ENCODE measurements around the gene FBXO41. TPM values are rescaled to one million over a fixed set of nuclear protein-coding genes. Genes with fewer than 3 reads are reported as not detected.

FBXO41 gene
- total and polyA plus RNA-seq, 9 of the 15 experiments (the other 6 are each of a cell fraction or from before 2014, with no cell fraction given), result 0.21 to 8.2 (median 3.5) TPM

GRCh38 chr2:73233932-73234832 lies 50.1 kb downstream of the FBXO41 start, which contains the start of gene CCT7 (continued):
- TF ChIP-seq RREB1 (CRISPR knock-in tag; IDR thresholded peaks at IDR 0.05) (no peak), EP300 (IDR thresholded peaks at IDR 0.05; ENCODE audit: low read length) (peak; percentile 9; the same call in 1 of the 2 replicates), NBN (IDR thresholded peaks at IDR 0.05; ENCODE audit: low read depth) (0 out of 2 replicates have a peak, but pooled peaks have one; percentile 45), TCF7 (IDR thresholded peaks at IDR 0.05; ENCODE audit: borderline replicate concordance) (no peak), TAF7 (tag; IDR thresholded peaks at IDR 0.05) (peak; percentile 99), ZNF398 (CRISPR knock-in tag; IDR thresholded peaks at IDR 0.05) (no peak), HBP1 (CRISPR knock-in tag; IDR thresholded peaks at IDR 0.05) (no peak)
